Esophagus squamous epithelium (tissue), 4 donors: Measurements from ENCODE around the gene BABAM2.

Source experiments
- POLR2A ChIP-seq, 4 donors: fragments of 450-650 bp; IDR thresholded peaks; one replicate each; pipeline ENCODE4 v1.6.1; 2017; ENCODE audit warnings: antibody characterized with exemption in 4 of 4, mild to moderate bottlenecking in 4 of 4, moderate library complexity in 3 of 4
- TF ChIP-seq, protein P1 (sequence below), 6 experiments: fragments of 450-650 bp in 4 of 6; fragments of 200-600 bp in 2 of 6; sonication (generic) in 2 of 6; IDR thresholded peaks; one replicate each; pipeline ENCODE4 v1.5.1; 2016 to 2019; ENCODE audit warnings: antibody characterized with exemption in 6 of 6, mild to moderate bottlenecking in 4 of 6, moderate library complexity in 4 of 6

DNA sequence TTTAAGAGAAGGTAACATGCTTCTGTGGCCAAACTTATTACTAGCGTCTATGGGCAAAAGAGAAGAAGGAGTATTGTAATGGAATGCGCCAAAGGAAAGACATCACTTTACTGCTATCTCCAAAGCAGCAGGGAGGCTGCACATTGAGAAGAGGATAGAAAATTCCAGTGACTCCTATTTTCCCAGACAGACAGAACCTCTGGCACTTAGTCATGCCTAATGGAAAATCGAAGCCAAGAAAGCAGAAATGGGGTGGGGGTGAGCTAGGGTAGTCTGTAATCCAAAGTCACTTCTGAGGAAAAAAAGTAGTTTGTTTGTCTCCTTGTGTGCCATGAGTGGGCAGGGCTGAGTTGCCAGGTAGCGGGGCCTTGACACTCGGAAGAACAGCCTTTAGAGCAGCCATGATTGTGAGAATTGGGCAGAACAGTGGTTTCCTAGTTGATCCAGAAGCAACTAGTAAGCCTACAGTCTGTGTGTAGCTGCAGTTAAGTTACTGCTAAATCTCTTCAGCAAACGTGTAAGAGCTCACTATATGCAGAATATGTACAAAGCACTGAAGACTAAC lies 422.8 kb downstream of the BABAM2 start:
- TF ChIP-seq, protein P1, sequence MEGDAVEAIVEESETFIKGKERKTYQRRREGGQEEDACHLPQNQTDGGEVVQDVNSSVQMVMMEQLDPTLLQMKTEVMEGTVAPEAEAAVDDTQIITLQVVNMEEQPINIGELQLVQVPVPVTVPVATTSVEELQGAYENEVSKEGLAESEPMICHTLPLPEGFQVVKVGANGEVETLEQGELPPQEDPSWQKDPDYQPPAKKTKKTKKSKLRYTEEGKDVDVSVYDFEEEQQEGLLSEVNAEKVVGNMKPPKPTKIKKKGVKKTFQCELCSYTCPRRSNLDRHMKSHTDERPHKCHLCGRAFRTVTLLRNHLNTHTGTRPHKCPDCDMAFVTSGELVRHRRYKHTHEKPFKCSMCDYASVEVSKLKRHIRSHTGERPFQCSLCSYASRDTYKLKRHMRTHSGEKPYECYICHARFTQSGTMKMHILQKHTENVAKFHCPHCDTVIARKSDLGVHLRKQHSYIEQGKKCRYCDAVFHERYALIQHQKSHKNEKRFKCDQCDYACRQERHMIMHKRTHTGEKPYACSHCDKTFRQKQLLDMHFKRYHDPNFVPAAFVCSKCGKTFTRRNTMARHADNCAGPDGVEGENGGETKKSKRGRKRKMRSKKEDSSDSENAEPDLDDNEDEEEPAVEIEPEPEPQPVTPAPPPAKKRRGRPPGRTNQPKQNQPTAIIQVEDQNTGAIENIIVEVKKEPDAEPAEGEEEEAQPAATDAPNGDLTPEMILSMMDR (IDR thresholded peaks at IDR 0.05), result no peak
- no peak for TF ChIP-seq POLR2A (IDR thresholded peaks at IDR 0.05)
